ENCODE measurements around the gene TLE4. TPM values are rescaled to one million over a fixed set of nuclear protein-coding genes. Genes with fewer than 3 reads are reported as not detected.

The TLE4 gene
- total and polyA plus RNA-seq, 10 of the 15 experiments (the other 5 are each of a cell fraction or from before 2014, with no cell fraction given): 5.3 to 53.3 (median 23.3) TPM

- WGBS (ENCODE audit: insufficient coverage, insufficient replicate concordance, low lambda C conversion rate, missing lambda C conversion rate): 20% methylated on average over 2 of the region's 2 CpGs
- no TSS peak for BruUV-seq (replicated peaks)
- SMC1A ChIA-PET (ENCODE audit: uncharacterized antibody, unreplicated experiment): no interaction called here
- DNase-seq (ENCODE audit: low read depth, low spot score): no peak
- H3K4me1 ChIP-seq (ENCODE audit: control insufficient read depth, insufficient read depth, low read length): no peaks in the 10 kb centered on the region
- ATAC-seq: no peak
- no peak overlapping the region for H3K27ac ChIP-seq (ENCODE audit: control insufficient read depth, insufficient read depth)
- no peaks in the 10 kb centered on the region for H4K20me1 ChIP-seq (ENCODE audit: control insufficient read depth, insufficient read depth)
- POLR2A ChIA-PET: no interaction called here
- H3K9ac ChIP-seq (ENCODE audit: control insufficient read depth, insufficient read depth, low read length): no peak overlapping the region
- no peak for FAIRE-seq
- RAD21 ChIA-PET (ENCODE audit: unreplicated experiment): no interaction called here
- H3K79me2 ChIP-seq (ENCODE audit: control insufficient read depth, insufficient read depth, low read length): no peaks in the 10 kb centered on the region
- no peaks in the 10 kb centered on the region for H3K36me3 ChIP-seq (ENCODE audit: control insufficient read depth in 2 of 2, insufficient read depth in 2 of 2, low read length in 1 of 2)
- TF ChIP-seq E2F8 (IDR thresholded peaks at IDR 0.05; ENCODE audit: low read depth, partially characterized antibody) (no peak), YY1 (IDR thresholded peaks at IDR 0.05; ENCODE audit: low read depth, low read length) (no peak), USF1 (IDR thresholded peaks at IDR 0.05; ENCODE audit: borderline replicate concordance, extremely low read length, insufficient read depth, low read depth, low read length) (no peak), MAX (IDR thresholded peaks at IDR 0.05; ENCODE audit: low read depth, low read length) (no peak), CHD2 (IDR thresholded peaks at IDR 0.05; ENCODE audit: borderline replicate concordance, low read depth, low read length) (no peak), REST (IDR thresholded peaks at IDR 0.05; ENCODE audit: low read depth, low read length) (no peak)
- H3K4me2 ChIP-seq (ENCODE audit: control insufficient read depth, insufficient read depth): no peak overlapping the region
- no peaks in the 10 kb centered on the region; the same call in 2 of the 3 replicates for H3K9me3 ChIP-seq (replicated peaks; ENCODE audit: control insufficient read depth, insufficient read depth, low read length)
- no peak overlapping the region for H2AFZ ChIP-seq (ENCODE audit: control insufficient read depth, low read depth, low read length)
- H3K27me3 ChIP-seq (replicated peaks in 1 of 2; ENCODE audit: control insufficient read depth in 2 of 2, insufficient read depth in 2 of 2, low read length in 1 of 2): no peaks in the 10 kb centered on the region
- H3K4me3 ChIP-seq: no peak overlapping the region
- intact Hi-C loops (cut with micrococcal nuclease; ENCODE audit: unreplicated experiment): no loop called here
- in situ Hi-C loops (cut with MboI): no loop called here
- CTCF ChIA-PET: interaction anchor here (0.6 to 0.7 kb wide), 2 partner anchors 9 to 51 kb away, joined by 3 read pairs; no protein-coding TSS in a partner anchor
Measured at GRCh38 chr9:79756414-79756813, 184.6 kb downstream of the TLE4 start.
